Sigmoid colon (tissue), 7 donors: Measurements from ENCODE around the gene C8A. TPM values are rescaled to one million over a fixed set of nuclear protein-coding genes. Genes with fewer than 3 reads are reported as not detected.

Experiments
- DNase-seq: peaks from one replicate; pipeline ENCODE4 v3.0.0-alpha.2; 2019
- H3K27ac ChIP-seq, 4 donors: fragments of 200-600 bp; sonication (generic); one replicate each; pipeline ENCODE4 v1.5.1; 2016 to 2019; ENCODE audit warnings: mild to moderate bottlenecking in 1 of 4
- H3K27me3 ChIP-seq, 3 donors: fragments of 200-600 bp; sonication (generic); one replicate each; pipeline ENCODE4 v1.5.1; 2019; ENCODE audit warnings: mild to moderate bottlenecking in 1 of 3
- H3K36me3 ChIP-seq, 4 donors: fragments of 200-600 bp; sonication (generic); one replicate each; pipeline ENCODE4 v1.5.1; 2016 to 2019
- H3K4me1 ChIP-seq, 4 donors: fragments of 200-600 bp; sonication (generic); one replicate each; pipeline ENCODE4 v1.5.1; 2017 to 2019
- H3K4me3 ChIP-seq, 4 donors: fragments of 200-600 bp; sonication (generic); one replicate each; pipeline ENCODE4 v1.5.1; 2017 to 2019; ENCODE audit warnings: mild to moderate bottlenecking in 2 of 4, moderate library complexity in 1 of 4
- H3K9me3 ChIP-seq, 4 donors: fragments of 200-600 bp in 3 of 4; sonication (generic) in 3 of 4; one replicate each; pipeline versions ENCODE4 v1.5.1 to v1.6.1; 2013 to 2019
- EP300 ChIP-seq, 4 donors: sonication (generic); formaldehyde crosslinking; IDR thresholded peaks; one replicate each; pipeline ENCODE4 v1.6.1; 2017; ENCODE audit warnings: antibody characterized with exemption in 4 of 4
- POLR2A ChIP-seq, 2 donors: fragments of 450-650 bp; IDR thresholded peaks; one replicate each; pipeline ENCODE4 v1.6.1; 2016; ENCODE audit warnings: antibody characterized with exemption in 2 of 2, mild to moderate bottlenecking in 2 of 2, moderate library complexity in 2 of 2
- POLR2AphosphoS5 ChIP-seq, 4 donors: sonication (generic); formaldehyde crosslinking; IDR thresholded peaks; one replicate each; pipeline ENCODE4 v1.6.1; 2017; ENCODE audit warnings: antibody characterized with exemption in 4 of 4
- WGBS, 2 donors: extraction: QIAGEN DNeasy Blood & Tissue Kit; methylation state at CpG; one replicate each; pipeline ENCODE4 v1.1.7; 2013; 5-methylcytosine and 5-hydroxymethylcytosine counted together
- intact Hi-C: fragments of 100-400 bp; cut with DNase I; formaldehyde crosslinking; loops from one replicate; pipeline ENCODE4 v1.15.1; 2023
- polyA plus RNA-seq, 3 donors: library from polyadenylated mRNA; stranded (reverse); fragments of 200-250 nt; gene quantifications; one replicate each; pipeline ENCODE4 v1.2.3, GENCODE V29; 2013
- total RNA-seq, 4 donors: library from RNA; depleted of rRNA; stranded (reverse); fragments of >200 nt; gene quantifications; one replicate each; pipeline ENCODE4 v1.1.0, GENCODE V29; 2016
- TF ChIP-seq, protein P1 (sequence below), 4 experiments: fragments of 450-650 bp in 3 of 4; fragments of 200-600 bp in 1 of 4; IDR thresholded peaks; one replicate each; pipeline ENCODE4 v1.5.1; 2016 to 2019; ENCODE audit warnings: antibody characterized with exemption in 4 of 4, mild to moderate bottlenecking in 3 of 4, moderate library complexity in 2 of 4
- donor health status: healthy with polysubstance abuse.
- donor health status: Bipolar disorder and iron deficiency.
- donor health status: healthy.

The C8A gene
- total and polyA plus RNA-seq, 7 donors = not detected

GRCh38 chr1:56934430-56935060 lies 79.9 kb downstream of the C8A start:
- no peaks in the 10 kb centered on the region for H3K4me1 ChIP-seq
- DNase-seq = no peak
- no peak for TF ChIP-seq POLR2A (IDR thresholded peaks at IDR 0.05)
- no peak for TF ChIP-seq EP300 (IDR thresholded peaks at IDR 0.05)
- TF ChIP-seq POLR2AphosphoS5 (IDR thresholded peaks at IDR 0.05) = no peak
- TF ChIP-seq, protein P1, sequence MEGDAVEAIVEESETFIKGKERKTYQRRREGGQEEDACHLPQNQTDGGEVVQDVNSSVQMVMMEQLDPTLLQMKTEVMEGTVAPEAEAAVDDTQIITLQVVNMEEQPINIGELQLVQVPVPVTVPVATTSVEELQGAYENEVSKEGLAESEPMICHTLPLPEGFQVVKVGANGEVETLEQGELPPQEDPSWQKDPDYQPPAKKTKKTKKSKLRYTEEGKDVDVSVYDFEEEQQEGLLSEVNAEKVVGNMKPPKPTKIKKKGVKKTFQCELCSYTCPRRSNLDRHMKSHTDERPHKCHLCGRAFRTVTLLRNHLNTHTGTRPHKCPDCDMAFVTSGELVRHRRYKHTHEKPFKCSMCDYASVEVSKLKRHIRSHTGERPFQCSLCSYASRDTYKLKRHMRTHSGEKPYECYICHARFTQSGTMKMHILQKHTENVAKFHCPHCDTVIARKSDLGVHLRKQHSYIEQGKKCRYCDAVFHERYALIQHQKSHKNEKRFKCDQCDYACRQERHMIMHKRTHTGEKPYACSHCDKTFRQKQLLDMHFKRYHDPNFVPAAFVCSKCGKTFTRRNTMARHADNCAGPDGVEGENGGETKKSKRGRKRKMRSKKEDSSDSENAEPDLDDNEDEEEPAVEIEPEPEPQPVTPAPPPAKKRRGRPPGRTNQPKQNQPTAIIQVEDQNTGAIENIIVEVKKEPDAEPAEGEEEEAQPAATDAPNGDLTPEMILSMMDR (IDR thresholded peaks at IDR 0.05) = no peak
- WGBS, 2 donors = 7 to 13% methylated on average over 1 of the region's 1 CpG
- H3K27ac ChIP-seq = no peak overlapping the region
- intact Hi-C loops = no loop called here
- no peaks in the 10 kb centered on the region for H3K36me3 ChIP-seq
- H3K27me3 ChIP-seq = peaks cover 0 to 4% (median 0%) of the 10 kb centered on the region in 3 donors
- no peak overlapping the region for H3K4me3 ChIP-seq
- H3K9me3 ChIP-seq = no peaks in the 10 kb centered on the region

DNA sequence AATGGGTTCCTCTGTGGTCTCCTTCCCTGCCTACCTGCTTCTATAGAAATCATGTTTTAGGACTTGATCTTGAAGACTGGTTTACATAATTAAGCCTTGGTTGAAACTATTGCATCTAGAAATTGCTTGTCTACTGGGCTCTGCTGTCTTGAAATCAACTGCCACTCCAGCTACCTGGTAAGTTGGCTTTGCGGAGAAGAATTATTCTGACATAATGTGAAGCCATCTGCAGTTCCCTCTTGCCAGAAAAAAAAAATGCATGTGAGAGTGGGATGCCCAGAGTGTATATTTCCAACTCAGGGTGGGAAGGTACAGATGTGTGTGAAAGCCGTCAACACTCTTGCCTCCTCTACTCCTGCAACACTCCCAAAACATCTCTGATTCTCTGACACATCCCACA lies 84.0 kb downstream of the C8A start:
- H3K9me3 ChIP-seq = no peaks in the 10 kb centered on the region
- intact Hi-C loops = no loop called here
- peaks cover 0 to 4% (median 0%) of the 10 kb centered on the region in 3 donors for H3K27me3 ChIP-seq
- H3K4me3 ChIP-seq = no peak overlapping the region
- H3K36me3 ChIP-seq = no peaks in the 10 kb centered on the region
- WGBS, 2 donors = 91 to 94% methylated on average over 2 of the region's 2 CpGs
- no peak for DNase-seq
- no peak overlapping the region for H3K27ac ChIP-seq
- TF ChIP-seq EP300 (IDR thresholded peaks at IDR 0.05) = no peak
- no peak for TF ChIP-seq POLR2AphosphoS5 (IDR thresholded peaks at IDR 0.05)
- TF ChIP-seq, protein P1 (IDR thresholded peaks at IDR 0.05) = no peak
- no peak for TF ChIP-seq POLR2A (IDR thresholded peaks at IDR 0.05)
- H3K4me1 ChIP-seq = no peaks in the 10 kb centered on the region

GRCh38 chr1:56939209-56939608 lies 84.6 kb downstream of the C8A start:
- Histone ChIP-seq H3K9me3 (no peaks in the 10 kb centered on the region), H3K36me3 (no peaks in the 10 kb centered on the region), H3K4me3 (no peak overlapping the region), H3K27me3 (peaks cover 0 to 4% (median 0%) of the 10 kb centered on the region in 3 donors), H3K4me1 (no peaks in the 10 kb centered on the region), H3K27ac (no peak overlapping the region)
- WGBS, 2 donors = 77 to 79% methylated on average over 2 of the region's 2 CpGs
- intact Hi-C loops = no loop called here
- no peak for TF ChIP-seq POLR2AphosphoS5 (IDR thresholded peaks at IDR 0.05)
- no peak for TF ChIP-seq POLR2A (IDR thresholded peaks at IDR 0.05)
- no peak for TF ChIP-seq EP300 (IDR thresholded peaks at IDR 0.05)
- TF ChIP-seq, protein P1 (IDR thresholded peaks at IDR 0.05) = no peak
- DNase-seq = no peak

- H3K9me3 ChIP-seq = no peaks in the 10 kb centered on the region
- H3K4me3 ChIP-seq = no peak overlapping the region
- no peak for DNase-seq
- H3K27me3 ChIP-seq = peaks cover 0 to 4% (median 0%) of the 10 kb centered on the region in 3 donors
- TF ChIP-seq POLR2A (IDR thresholded peaks at IDR 0.05) = no peak
- WGBS, 2 donors = 0 to 30% methylated on average over 1 of the region's 1 CpG
- no peaks in the 10 kb centered on the region for H3K36me3 ChIP-seq
- H3K4me1 ChIP-seq = no peaks in the 10 kb centered on the region
- intact Hi-C loops = no loop called here
- no peak overlapping the region for H3K27ac ChIP-seq
Observed at GRCh38 chr1:56940039-56940438, 85.4 kb downstream of the C8A start.

DNA sequence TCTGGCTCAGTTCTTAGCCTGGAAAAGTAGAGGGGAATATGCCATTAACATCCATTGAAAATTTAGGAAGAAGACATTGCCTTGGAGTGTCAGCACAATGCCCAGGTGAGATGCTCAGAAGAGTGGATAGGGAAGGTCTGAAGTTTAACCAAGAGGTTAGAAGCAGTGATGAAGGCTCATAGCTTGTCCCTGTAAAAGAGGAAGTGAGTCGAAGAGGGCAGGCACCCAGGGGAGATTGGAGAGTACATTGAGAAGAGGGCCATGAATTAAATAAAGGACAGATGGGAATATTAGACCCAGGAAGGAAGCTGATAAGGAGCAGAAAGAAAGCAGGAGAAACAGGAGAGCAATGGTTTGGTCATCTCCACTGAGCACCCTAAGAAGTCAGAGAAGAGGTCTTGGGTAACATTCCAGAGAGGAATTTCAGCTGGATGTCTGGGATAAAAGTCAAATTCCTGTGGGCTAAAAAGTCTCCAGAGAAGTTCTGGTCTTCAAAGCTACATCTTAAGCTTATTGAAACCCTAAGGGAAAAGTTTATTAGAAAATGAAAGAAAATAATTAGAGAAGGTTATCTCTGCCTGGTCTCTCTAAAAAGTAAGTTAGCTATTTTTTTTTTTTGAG lies 93.9 kb downstream of the C8A start:
- 58 to 73% methylated on average over 1 of the region's 1 CpG for WGBS, 2 donors
- no peak for TF ChIP-seq EP300 (IDR thresholded peaks at IDR 0.05)
- no peak for TF ChIP-seq POLR2A (IDR thresholded peaks at IDR 0.05)
- TF ChIP-seq, protein P1 (IDR thresholded peaks at IDR 0.05) = no peak
- no peak for TF ChIP-seq POLR2AphosphoS5 (IDR thresholded peaks at IDR 0.05)

More for the DNA sequence above, 93.9 kb downstream of the C8A start:
- Histone ChIP-seq H3K27me3 (no peaks in the 10 kb centered on the region), H3K27ac (no peak overlapping the region), H3K9me3 (no peaks in the 10 kb centered on the region), H3K36me3 (no peaks in the 10 kb centered on the region), H3K4me1 (no peaks in the 10 kb centered on the region), H3K4me3 (no peak overlapping the region)
- DNase-seq = no peak
- intact Hi-C loops = no loop called here
